Fibroblast of skin of abdomen (primary cell): ENCODE results near the gene POLD1.
"Not testable (repeated sequence)": the region's sequence is repeated elsewhere in the genome, so short reads cannot be mapped to it uniquely, and the experiment has no call there.

Experiments
- DNase-seq: peaks from one replicate; pipeline ENCODE4 v3.0.0-alpha.2; 2013

The POLD1 gene

GRCh38 chr19:50365434-50366306 is 18.5 kb upstream of the POLD1 start, which contains the start of gene NAPSA:
TSS of gene NAPSA (minus strand) at chr19:50365639. CDS start at chr19:50365621, 18 bp downstream.
- no peak for DNase-seq

- peak; percentile 89 for DNase-seq
Measured at GRCh38 chr19:50368649-50369570, 15.2 kb upstream of the POLD1 start.

GRCh38 chr19:50371914-50372475 is 12.2 kb upstream of the POLD1 start:
- no peak for DNase-seq

DNA sequence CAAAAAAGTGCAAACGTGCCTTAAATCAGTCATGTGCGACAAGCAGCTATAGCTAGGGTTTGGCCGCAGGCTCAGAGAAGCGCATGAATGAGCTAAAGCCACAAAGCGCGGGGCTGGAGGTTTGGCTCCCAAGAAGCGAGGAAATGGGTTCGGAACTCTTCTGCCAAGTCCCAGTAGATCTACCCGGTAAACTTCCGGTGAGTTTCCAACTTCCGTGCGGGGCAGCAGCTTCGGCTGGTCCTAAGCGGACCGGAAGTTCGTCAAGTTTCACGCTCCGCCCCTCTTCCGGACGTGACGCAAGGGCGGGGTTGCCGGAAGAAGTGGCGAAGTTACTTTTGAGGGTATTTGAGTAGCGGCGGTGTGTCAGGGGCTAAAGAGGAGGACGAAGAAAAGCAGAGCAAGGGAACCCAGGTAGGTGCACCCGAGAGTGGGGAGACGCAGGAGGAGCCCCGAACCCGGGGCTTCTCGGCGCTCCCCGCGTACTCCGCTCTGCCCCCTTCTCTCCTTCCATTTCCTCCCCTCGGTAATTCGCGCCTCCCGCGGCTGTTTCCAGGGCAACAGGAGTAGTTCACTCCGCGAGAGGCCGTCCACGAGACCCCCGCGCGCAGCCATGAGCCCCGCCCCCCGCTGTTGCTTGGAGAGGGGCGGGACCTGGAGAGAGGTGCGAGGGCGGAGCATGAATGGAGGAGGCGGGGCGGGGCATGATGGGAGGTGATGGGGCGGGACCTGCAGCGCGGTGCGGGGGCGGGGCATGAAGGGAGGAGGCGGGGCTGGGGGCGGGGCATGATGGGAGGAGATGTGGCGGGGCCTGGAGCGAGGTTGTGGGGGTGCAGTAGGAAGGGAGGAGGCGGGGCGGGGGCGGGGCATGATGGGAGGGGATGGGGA is 7.7 kb upstream of the POLD1 start, which contains the start of gene NR1H2:
TSS of gene NR1H2 (plus strand) at position 292 of the 885 bp plus-strand sequence. CDS start 1,149 bp downstream, outside the sequence.
- peak; percentile 98 for DNase-seq

- no peak for DNase-seq
Measured at GRCh38 chr19:50377051-50377461, 7.1 kb upstream of the POLD1 start.

- no peak for DNase-seq
Measured at GRCh38 chr19:50377517-50377916, 6.6 kb upstream of the POLD1 start.

- DNase-seq = no peak
Measured at GRCh38 chr19:50378169-50378862, 5.8 kb upstream of the POLD1 start.

GRCh38 chr19:50378863-50379236 is 5.3 kb upstream of the POLD1 start:
- no peak for DNase-seq

GRCh38 chr19:50379602-50380001 is 4.5 kb upstream of the POLD1 start:
- no peak for DNase-seq

DNA sequence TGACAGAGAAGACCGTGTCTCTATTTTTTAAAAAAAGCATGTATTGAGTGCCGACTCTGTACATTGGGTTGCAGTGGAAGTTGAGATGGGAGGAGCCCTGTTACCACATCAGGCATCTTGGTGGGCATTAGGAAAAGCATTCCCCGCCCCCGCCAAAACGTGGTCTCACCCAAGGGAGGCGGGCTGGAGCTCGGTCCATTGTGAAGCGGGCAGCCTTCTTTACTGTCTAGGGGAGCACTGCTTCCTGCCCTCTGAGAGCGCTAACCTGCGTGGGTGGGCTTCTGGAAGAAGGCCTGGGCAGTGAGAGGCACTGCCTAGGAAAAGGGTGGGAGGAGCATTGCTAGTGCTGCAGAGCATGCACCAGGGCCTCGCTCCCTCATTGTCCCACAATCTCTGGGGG is 4.0 kb upstream of the POLD1 start:
- no peak for DNase-seq

DNA sequence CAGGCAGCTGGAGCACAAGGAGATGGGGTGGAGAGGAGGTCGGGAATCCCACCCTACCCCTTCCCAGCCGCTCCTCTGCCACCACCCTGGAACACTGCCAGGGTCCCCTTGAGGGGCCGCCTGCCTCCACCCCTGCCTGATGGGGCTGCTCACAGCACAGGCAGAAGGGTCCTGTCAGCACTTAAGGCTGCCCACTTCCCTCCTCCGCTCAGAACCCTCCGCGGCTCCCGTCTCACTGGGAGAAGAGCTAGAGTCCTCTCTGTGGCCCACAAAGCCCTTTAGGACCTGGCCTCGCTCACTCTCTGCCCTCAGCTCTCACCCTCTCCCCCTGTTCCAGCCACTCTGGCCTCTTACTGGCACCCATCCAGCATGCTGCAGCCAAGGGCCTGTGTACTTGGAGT is 3.4 kb upstream of the POLD1 start:
- DNase-seq = no peak

GRCh38 chr19:50381881-50382729 is 2.0 kb upstream of the POLD1 start:
- no peak for DNase-seq

DNA sequence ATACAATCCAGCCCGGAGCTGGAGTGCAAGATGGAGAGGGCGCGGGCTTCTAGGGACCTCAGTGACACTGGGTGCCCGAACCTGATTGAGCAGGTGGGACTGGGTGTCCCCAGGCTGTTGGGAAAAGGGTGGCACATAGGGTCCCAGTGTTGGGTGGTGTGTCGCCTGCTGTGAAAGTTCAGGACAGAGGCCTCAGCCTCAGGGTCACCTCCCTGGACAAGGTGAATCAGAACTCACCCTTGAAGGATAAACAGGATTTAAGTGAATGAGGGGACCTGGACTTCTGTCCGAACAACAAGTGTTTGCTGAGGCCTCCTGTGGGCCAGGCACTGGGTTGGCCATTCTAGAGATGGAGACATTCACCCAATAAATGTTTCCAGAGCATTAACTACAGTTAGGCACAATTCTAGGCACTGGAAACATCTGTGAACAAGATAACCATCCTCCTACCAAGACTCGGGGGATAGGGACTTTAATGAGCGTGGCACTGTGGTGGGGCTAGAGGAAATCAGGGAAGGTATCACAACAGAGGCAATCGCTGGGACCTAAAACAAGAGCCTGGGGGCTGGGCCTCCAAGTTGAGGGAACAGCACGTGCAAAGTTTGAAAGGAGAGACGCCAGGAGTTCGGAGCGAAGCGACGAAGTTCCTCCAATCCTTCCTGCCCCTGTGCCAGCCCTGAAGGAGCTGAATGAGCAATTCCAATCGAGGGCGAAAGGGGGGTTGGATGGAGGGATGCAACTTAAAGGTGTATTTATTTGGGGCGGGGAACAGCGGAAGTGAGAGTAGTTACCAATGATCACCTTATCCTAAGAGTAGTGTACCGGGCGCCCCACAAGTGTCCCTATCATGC is 921 bp upstream of the POLD1 start:
- no peak for DNase-seq

DNA sequence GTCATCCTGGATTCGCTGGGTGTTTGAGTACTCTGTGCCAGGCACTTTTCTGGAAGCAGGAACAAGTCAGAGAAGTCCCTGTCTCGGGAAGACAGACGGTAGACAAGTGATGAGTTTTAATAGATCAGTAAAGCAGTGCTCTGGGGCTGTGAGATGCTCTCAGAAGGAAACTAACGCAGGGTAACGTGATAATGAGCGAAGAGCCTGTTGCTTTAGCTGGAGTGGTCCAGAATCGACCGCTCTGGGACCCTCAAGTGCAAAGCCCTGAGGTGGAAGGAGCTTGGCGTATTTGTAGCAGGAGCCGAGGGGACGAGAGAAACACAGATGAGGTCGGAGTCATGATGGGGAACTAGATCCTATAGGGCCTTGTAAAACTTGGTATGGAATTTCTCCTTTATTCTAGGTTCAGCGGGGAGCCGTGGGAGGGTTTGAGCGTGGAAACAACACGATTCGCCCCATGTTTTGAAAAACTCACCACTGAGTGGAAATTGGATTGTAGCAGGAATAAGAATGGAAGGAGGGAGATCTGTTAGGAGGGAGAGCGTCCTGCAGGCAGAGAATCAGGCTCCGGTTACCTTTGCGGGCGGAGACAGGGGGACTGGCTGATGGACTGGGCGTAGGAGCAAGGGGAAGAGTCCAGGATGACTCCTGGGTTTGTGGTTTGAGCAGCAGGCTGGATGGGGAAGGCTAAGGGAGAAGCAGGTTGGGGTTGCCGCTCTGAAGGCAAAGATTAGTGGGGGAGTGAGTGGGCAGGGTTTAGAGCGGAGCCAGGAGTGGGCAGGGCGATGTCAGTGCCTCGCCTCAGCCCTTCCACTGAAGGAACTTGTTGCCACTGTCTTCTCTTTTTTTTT is 763 bp downstream of the POLD1 start:
- DNase-seq = no peak

GRCh38 chr19:50387176-50387867 is 3.2 kb downstream of the POLD1 start:
- no peak for DNase-seq

DNA sequence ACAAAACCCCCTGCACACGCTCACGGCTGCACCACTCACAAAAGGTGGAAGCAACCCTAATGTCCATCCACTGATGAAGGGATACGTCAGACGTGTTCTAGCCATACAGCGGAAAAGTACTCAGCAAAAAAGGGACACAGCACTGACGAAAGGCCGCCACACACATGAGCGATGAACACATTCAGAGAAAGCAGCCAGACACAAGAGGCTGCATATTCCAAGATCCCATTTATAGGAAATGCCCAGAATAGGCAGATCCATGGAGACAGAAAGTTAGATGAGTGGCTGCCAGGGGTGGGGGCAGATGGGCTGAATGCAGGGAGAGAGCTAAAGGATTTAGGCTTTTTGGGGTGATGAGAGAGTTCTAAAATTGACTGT is 3.7 kb downstream of the POLD1 start:
- DNase-seq = no peak

- DNase-seq = not testable (repeated sequence)
Measured at GRCh38 chr19:50390295-50390694, 6.1 kb downstream of the POLD1 start.

DNA sequence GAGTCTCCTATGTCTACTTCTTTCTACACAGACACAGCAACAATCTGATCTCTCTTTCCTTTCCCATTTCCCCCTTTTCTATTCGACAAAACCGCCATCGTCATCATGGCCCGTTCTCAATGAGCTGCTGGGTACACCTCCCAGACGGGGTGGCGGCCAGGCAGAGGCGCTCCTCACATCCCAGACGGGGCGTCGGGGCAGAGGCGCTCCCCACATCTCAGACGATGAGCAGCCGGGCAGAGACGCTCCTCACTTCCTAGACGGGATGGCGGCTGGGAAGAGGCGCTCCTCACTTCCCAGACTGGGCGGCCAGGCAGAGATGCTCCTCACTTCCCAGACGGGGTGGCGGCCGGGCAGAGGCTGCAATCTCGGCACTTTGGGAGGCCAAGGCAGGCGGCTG is 6.8 kb downstream of the POLD1 start:
- not testable (repeated sequence) for DNase-seq
